Suprapubic skin (tissue), 4 donors: ENCODE results near the gene ZFYVE19. TPM values are rescaled to one million over a fixed set of nuclear protein-coding genes. Genes with fewer than 3 reads are reported as not detected.
"Not testable (repeated sequence)": the region's sequence is repeated elsewhere in the genome, so short reads cannot be mapped to it uniquely, and the experiment has no call there.

Experiments used
- DNase-seq, 2 donors: peaks; one replicate each; pipeline ENCODE4 v3.0.0-alpha.2; 2019; ENCODE audit warnings: low spot score in 2 of 2
- H3K27ac ChIP-seq: fragments of 200-600 bp; sonication (generic); one replicate; pipeline ENCODE4 v1.5.1; 2019
- H3K27me3 ChIP-seq: fragments of 200-600 bp; sonication (generic); one replicate; pipeline ENCODE4 v1.5.1; 2019
- H3K36me3 ChIP-seq: fragments of 200-600 bp; sonication (generic); one replicate; pipeline ENCODE4 v1.5.1; 2019
- H3K4me1 ChIP-seq: fragments of 200-600 bp; sonication (generic); one replicate; pipeline ENCODE4 v1.5.1; 2019
- H3K4me3 ChIP-seq: fragments of 200-600 bp; sonication (generic); one replicate; pipeline ENCODE4 v1.5.1; 2019; ENCODE audit warnings: mild to moderate bottlenecking
- H3K9me3 ChIP-seq: fragments of 200-600 bp; sonication (generic); one replicate; pipeline ENCODE4 v1.5.1; 2019
- CTCF ChIP-seq, 2 donors: fragments of 200-600 bp in 1 of 2; fragments of 450-650 bp in 1 of 2; sonication (generic) in 1 of 2; IDR thresholded peaks; one replicate each; pipeline ENCODE4 v1.5.1; 2016 to 2019; ENCODE audit warnings: antibody characterized with exemption in 2 of 2, mild to moderate bottlenecking in 1 of 2, moderate library complexity in 1 of 2
- EP300 ChIP-seq: sonication (generic); formaldehyde crosslinking; IDR thresholded peaks from one replicate; pipeline ENCODE4 v1.6.1; 2017; ENCODE audit warnings: antibody characterized with exemption
- POLR2A ChIP-seq, 2 donors: fragments of 450-650 bp; IDR thresholded peaks; one replicate each; pipeline ENCODE4 v1.6.1; 2017; ENCODE audit warnings: antibody characterized with exemption in 2 of 2, mild to moderate bottlenecking in 2 of 2, moderate library complexity in 2 of 2
- POLR2AphosphoS5 ChIP-seq, 3 donors: sonication (generic); formaldehyde crosslinking; IDR thresholded peaks; one replicate each; pipeline ENCODE4 v1.6.1; 2017; ENCODE audit warnings: antibody characterized with exemption in 3 of 3
- WGBS: methylation state at CpG from one replicate; pipeline ENCODE4 v1.1.5; 2018; 5-methylcytosine and 5-hydroxymethylcytosine counted together
- total RNA-seq, 4 donors: library from RNA; depleted of rRNA; stranded (reverse); fragments of >200 nt; gene quantifications; one replicate each; pipeline ENCODE4 v1.1.0, GENCODE V29; 2016

Gene ZFYVE19
- total RNA-seq, 4 donors from 2014 or later = 33.3 to 57.1 (median 37.9) TPM

- 17% methylated on average over 14 of the region's 15 CpGs for WGBS
- peaks cover 23% of the 10 kb centered on the region for H3K4me1 ChIP-seq
- peak; percentile 85 to 90 for DNase-seq
Measured at GRCh38 chr15:40857601-40858341, 50.9 kb downstream of the ZFYVE19 start.

GRCh38 chr15:40858706-40859105, 51.8 kb downstream of the ZFYVE19 start:
- H3K4me1 ChIP-seq = peaks cover 25% of the 10 kb centered on the region
- DNase-seq = no peak
- no peak overlapping the region for H3K27ac ChIP-seq
- no peak for TF ChIP-seq EP300
- TF ChIP-seq CTCF (IDR thresholded peaks at IDR 0.05) = no peak
- TF ChIP-seq POLR2A (IDR thresholded peaks at IDR 0.05) = no peak
- no peak for TF ChIP-seq POLR2AphosphoS5 (IDR thresholded peaks at IDR 0.05)
- H3K9me3 ChIP-seq = no peaks in the 10 kb centered on the region
- WGBS = 62% methylated on average over 10 of the region's 10 CpGs
- H3K36me3 ChIP-seq = peaks cover 33% of the 10 kb centered on the region
- no peak overlapping the region for H3K4me3 ChIP-seq
- no peaks in the 10 kb centered on the region for H3K27me3 ChIP-seq

More at GRCh38 chr15:40857601-40858341, 50.9 kb downstream of the ZFYVE19 start:
- Histone ChIP-seq H3K27me3 (no peaks in the 10 kb centered on the region), H3K9me3 (no peaks in the 10 kb centered on the region), H3K4me3 (no peak overlapping the region), H3K36me3 (peaks cover 39% of the 10 kb centered on the region), H3K27ac (peak overlapping the region; percentile 76)
- TF ChIP-seq EP300 = no peak
- TF ChIP-seq POLR2AphosphoS5 (IDR thresholded peaks at IDR 0.05) = peak in 1 of 3 donors; percentile 32
- TF ChIP-seq CTCF (IDR thresholded peaks at IDR 0.05) = peak; percentile 81 to 98
- no peak for TF ChIP-seq POLR2A (IDR thresholded peaks at IDR 0.05)

- peak; percentile 88 to 92 for DNase-seq
- peaks cover 27% of the 10 kb centered on the region for H3K4me1 ChIP-seq
- no peaks in the 10 kb centered on the region for H3K27me3 ChIP-seq
- no peaks in the 10 kb centered on the region for H3K9me3 ChIP-seq
- WGBS = 52% methylated on average over 16 of the region's 18 CpGs
- peaks cover 27% of the 10 kb centered on the region for H3K36me3 ChIP-seq
- no peak overlapping the region for H3K4me3 ChIP-seq
- no peak overlapping the region for H3K27ac ChIP-seq
- TF ChIP-seq CTCF (IDR thresholded peaks at IDR 0.05) (peak; percentile 37 to 78), POLR2AphosphoS5 (IDR thresholded peaks at IDR 0.05) (no peak), POLR2A (IDR thresholded peaks at IDR 0.05) (no peak)
Measured at GRCh38 chr15:40859206-40859851, 52.4 kb downstream of the ZFYVE19 start.

GRCh38 chr15:40861147-40861546, 54.3 kb downstream of the ZFYVE19 start:
- 70% methylated on average over 4 of the region's 4 CpGs for WGBS
- H3K27me3 ChIP-seq, H3K9me3 ChIP-seq, H3K4me3 ChIP-seq, H3K36me3 ChIP-seq, DNase-seq, H3K27ac ChIP-seq: not testable (repeated sequence)
- H3K4me1 ChIP-seq = peaks cover 27% of the 10 kb centered on the region

- no peak overlapping the region for H3K4me3 ChIP-seq
- DNase-seq = no peak
- no peaks in the 10 kb centered on the region for H3K36me3 ChIP-seq
- H3K27ac ChIP-seq = peak overlapping the region; percentile 5
- H3K4me1 ChIP-seq = peaks cover 11% of the 10 kb centered on the region
- H3K9me3 ChIP-seq = no peaks in the 10 kb centered on the region
- no peaks in the 10 kb centered on the region for H3K27me3 ChIP-seq
- 72% methylated on average over 4 of the region's 4 CpGs for WGBS
- no peak for TF ChIP-seq EP300
- TF ChIP-seq POLR2AphosphoS5 (IDR thresholded peaks at IDR 0.05) = no peak
- no peak for TF ChIP-seq CTCF (IDR thresholded peaks at IDR 0.05)
- no peak for TF ChIP-seq POLR2A (IDR thresholded peaks at IDR 0.05)
Measured at GRCh38 chr15:40863660-40864270, 56.9 kb downstream of the ZFYVE19 start.

Other genes with a start within 250 kb of the ZFYVE19 start
- gene CCDC32, start 242.0 kb upstream of the ZFYVE19 start, total RNA-seq = 10 to 100 TPM; 13.4 to 27.6 (median 19.6) TPM
- gene RPUSD2, start 237.8 kb upstream of the ZFYVE19 start, total RNA-seq = 10 to 100 TPM in 3 of 4 donors, 1 to 10 TPM in 1; 8.1 to 14.0 (median 12.1) TPM
- gene KNL1, start 212.8 kb upstream of the ZFYVE19 start, total RNA-seq = 1 to 10 TPM; 2.5 to 4.9 (median 3.1) TPM
- gene RAD51, start 111.9 kb upstream of the ZFYVE19 start, total RNA-seq = 1 to 10 TPM in 2 of 4 donors, under 1 TPM in 2; 0.64 to 2.2 (median 1.1) TPM
- gene RMDN3, start 51.8 kb upstream of the ZFYVE19 start, total RNA-seq = 10 to 100 TPM; 25.4 to 44.8 (median 35.6) TPM
- gene GCHFR, start 43.0 kb upstream of the ZFYVE19 start, total RNA-seq = 10 to 100 TPM; 39.4 to 70.3 (median 56.2) TPM
- 10 to 100 TPM in 3 of 4 donors, 1 to 10 TPM in 1; 6.8 to 25.2 (median 19.6) TPM for gene C15orf62, start 37.1 kb upstream of the ZFYVE19 start, total RNA-seq
- 10 to 100 TPM; 20.4 to 40.2 (median 30.3) TPM for gene DNAJC17, start 384 bp downstream of the ZFYVE19 start, total RNA-seq
- gene PPP1R14D, start 21.6 kb downstream of the ZFYVE19 start, total RNA-seq = not detected
- gene SPINT1, start 37.0 kb downstream of the ZFYVE19 start, total RNA-seq = 100 to 1,000 TPM; 303 to 430 (median 372) TPM
- gene RHOV, start 67.1 kb downstream of the ZFYVE19 start, total RNA-seq = 10 to 100 TPM; 46.9 to 96.3 (median 79.7) TPM
- gene VPS18, start 87.4 kb downstream of the ZFYVE19 start, total RNA-seq = 10 to 100 TPM; 15.0 to 24.9 (median 19.7) TPM
- gene DLL4, start 122.3 kb downstream of the ZFYVE19 start, total RNA-seq = 1 to 10 TPM in 3 of 4 donors, under 1 TPM in 1; 0.47 to 5.3 (median 2.6) TPM
- gene CHAC1, start 146.4 kb downstream of the ZFYVE19 start, total RNA-seq = 1 to 10 TPM in 3 of 4 donors, not detected in 1; 2.6 to 10.0 (median 3.3) TPM